BJ (cell line): Measurements from ENCODE around the gene HJURP. TPM values are rescaled to one million over a fixed set of nuclear protein-coding genes. Genes with fewer than 3 reads are reported as not detected.

Source experiments
- CTCF ChIA-PET: fragments of 350-600 bp; formaldehyde crosslinking; extraction: SDS; loops from one replicate; lab custom pipeline; 2021; ENCODE audit warnings: antibody characterized with exemption, inconsistent platforms; lab: Yijun Ruan, JAX
- POLR2A ChIA-PET: fragments of 300-600 bp; sonication (Branson Sonifier 250); formaldehyde crosslinking; extraction: SDS; loops from one replicate; lab custom pipeline; 2021; ENCODE audit warnings: antibody characterized with exemption; lab: Charles Lee
- DNase-seq: peaks from one replicate; pipeline ENCODE4 v3.0.0-alpha.2; 2011; ENCODE audit warnings: low read depth
- H3K27me3 ChIP-seq: 2 replicates; pipeline ENCODE4 v1.6.0; 2011; ENCODE audit warnings: low read length; ENCODE audit not compliant: control insufficient read depth, insufficient read depth
- H3K36me3 ChIP-seq: 2 replicates; pipeline ENCODE4 v1.5.1; 2011; ENCODE audit warnings: low read length; ENCODE audit not compliant: control insufficient read depth, insufficient read depth
- H3K4me3 ChIP-seq: 2 replicates; pipeline ENCODE4 v1.5.1; 2011; ENCODE audit warnings: low read depth, mild to moderate bottlenecking, control low read depth, low read length
- polyA plus RNA-seq: library from polyadenylated mRNA; depleted of rRNA; stranded (reverse); fragments of >200 nt; gene quantifications from 2 replicates; pipeline ENCODE4 v1.2.3, GENCODE V29; 2011
- TF ChIP-seq, protein P1 (sequence below): IDR thresholded peaks from 2 replicates; pipeline ENCODE4 v1.5.1; 2011; ENCODE audit warnings: low read depth, mild to moderate bottlenecking, control low read depth, inconsistent platforms, low read length, moderate library complexity; ENCODE audit not compliant: insufficient read depth

Gene HJURP
- polyA plus RNA-seq, 1 experiment = 46.2 TPM

DNA sequence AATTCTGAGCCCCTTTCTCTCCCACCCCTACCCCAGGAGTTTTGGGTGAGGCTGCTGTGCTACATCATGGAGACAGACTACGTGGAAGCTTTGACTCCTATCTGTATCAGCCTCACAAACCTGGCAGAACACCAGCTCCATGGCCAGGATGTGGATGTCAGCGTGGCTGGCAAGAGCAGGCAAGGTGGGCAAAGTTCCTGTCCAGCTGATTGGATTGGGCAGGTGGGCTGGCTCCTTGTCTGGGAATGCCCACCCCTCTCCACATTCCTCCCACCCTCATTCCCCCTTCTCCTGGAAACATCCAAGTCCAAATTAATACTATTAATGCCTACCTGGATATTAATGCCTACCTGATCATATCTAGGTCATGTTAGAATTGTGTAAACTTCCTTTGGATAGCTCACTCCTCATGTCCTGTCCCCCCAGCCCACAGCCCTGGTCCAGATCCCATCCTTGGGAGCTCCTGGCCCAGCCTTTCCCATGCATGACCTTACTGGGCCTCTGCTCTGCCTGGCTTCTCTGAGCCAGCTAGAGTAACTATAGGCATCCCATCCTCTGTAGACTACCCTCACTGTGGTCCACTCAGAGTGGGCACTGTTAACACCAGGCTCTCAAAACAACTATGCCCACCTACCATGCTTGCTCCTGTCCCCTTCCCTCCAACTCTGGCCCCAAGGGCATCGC lies 52.1 kb downstream of the HJURP start:
- Histone ChIP-seq H3K36me3 (no peaks in the 10 kb centered on the region), H3K4me3 (no peak overlapping the region), H3K27me3 (no peaks in the 10 kb centered on the region)
- ChIA-PET CTCF (no interaction called here), POLR2A (no interaction called here)
- TF ChIP-seq, protein P1, sequence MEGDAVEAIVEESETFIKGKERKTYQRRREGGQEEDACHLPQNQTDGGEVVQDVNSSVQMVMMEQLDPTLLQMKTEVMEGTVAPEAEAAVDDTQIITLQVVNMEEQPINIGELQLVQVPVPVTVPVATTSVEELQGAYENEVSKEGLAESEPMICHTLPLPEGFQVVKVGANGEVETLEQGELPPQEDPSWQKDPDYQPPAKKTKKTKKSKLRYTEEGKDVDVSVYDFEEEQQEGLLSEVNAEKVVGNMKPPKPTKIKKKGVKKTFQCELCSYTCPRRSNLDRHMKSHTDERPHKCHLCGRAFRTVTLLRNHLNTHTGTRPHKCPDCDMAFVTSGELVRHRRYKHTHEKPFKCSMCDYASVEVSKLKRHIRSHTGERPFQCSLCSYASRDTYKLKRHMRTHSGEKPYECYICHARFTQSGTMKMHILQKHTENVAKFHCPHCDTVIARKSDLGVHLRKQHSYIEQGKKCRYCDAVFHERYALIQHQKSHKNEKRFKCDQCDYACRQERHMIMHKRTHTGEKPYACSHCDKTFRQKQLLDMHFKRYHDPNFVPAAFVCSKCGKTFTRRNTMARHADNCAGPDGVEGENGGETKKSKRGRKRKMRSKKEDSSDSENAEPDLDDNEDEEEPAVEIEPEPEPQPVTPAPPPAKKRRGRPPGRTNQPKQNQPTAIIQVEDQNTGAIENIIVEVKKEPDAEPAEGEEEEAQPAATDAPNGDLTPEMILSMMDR = no peak
- no peak for DNase-seq

DNA sequence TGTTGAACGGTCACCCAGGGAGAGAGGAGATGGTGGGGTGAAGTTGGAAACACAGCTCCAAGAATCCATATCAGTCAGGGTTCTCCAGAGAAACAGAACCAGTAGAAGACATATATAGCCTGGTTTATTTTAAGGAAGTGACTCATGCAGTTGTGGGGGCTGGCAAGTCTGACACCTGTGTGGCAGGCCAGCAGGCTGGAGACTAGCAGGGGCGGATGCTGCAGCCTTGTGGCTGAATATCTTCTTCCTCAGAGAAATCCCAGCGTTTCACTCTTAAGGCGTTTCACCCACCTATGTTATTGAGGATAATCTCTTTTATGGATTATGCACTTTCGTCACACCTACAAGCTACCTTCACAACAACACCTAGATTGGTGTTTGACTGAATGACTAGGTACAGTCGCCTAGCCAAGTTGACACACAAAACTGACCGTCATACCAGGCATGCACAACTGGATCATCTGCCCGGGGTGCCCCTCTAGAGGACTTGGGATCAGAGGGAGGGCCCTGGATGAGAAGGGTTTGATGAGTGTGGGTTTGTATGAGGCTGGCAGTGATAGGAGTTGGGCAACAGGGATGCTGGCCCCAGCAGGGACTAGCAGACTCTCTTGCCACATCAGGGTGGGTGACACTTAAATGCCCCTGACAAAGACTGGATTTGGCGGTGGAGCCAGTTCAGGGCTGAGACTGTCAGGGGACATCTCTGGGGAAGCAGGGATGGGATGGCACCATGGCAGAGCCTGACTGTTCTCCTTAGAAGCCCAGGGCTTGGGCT lies 52.8 kb downstream of the HJURP start:
- no peak overlapping the region for H3K4me3 ChIP-seq
- no peaks in the 10 kb centered on the region for H3K27me3 ChIP-seq
- no peaks in the 10 kb centered on the region for H3K36me3 ChIP-seq
- ChIA-PET CTCF (no interaction called here), POLR2A (no interaction called here)
- TF ChIP-seq, protein P1 = no peak
- no peak for DNase-seq

DNA sequence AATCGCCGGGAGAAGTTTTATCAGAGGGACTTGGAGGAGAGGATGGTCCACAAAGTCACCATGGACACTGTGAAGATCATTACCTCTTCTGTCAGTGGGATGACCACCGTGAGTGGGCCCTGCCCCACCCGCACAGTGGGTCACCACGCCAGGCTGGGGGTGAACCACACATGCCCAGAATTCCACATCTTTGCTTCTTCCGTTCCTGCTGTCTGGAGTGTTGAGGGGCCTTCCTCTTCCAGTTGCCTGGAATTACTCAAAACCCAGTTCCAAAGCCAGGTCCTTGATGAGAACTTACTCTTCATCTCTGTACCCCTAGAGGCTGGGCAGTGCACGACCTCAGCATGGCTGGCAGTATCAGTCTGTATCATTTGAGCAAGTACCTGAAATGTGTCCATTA lies 54.1 kb downstream of the HJURP start:
- ChIA-PET CTCF (no interaction called here), POLR2A (no interaction called here)
- TF ChIP-seq, protein P1 = no peak
- no peaks in the 10 kb centered on the region for H3K36me3 ChIP-seq
- DNase-seq = no peak
- H3K4me3 ChIP-seq = no peak overlapping the region
- H3K27me3 ChIP-seq = no peaks in the 10 kb centered on the region

DNA sequence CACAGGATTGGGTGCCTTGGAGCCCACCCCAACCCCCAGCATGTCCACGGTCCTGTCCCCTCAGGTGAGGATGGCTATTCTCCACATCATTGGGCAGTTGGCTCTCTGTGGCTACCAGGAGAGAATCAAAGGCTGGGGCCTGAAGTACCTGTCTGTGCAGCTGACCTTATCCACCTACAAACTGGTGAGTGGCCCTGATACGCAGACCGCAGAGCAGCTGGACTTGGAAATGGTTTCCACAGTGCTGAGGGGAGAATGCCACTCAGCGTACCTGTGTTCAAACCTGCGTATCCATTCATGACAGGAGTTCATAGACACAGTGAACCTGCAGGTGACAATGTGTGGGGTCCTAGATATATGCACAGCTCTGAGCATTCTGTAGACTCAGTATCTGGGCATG lies 54.6 kb downstream of the HJURP start:
- ChIA-PET POLR2A (no interaction called here), CTCF (interaction anchor here (1.1 kb wide), 1 partner anchor 13 kb away, joined by 4 read pairs; no protein-coding TSS in a partner anchor)
- no peaks in the 10 kb centered on the region for H3K27me3 ChIP-seq
- DNase-seq = no peak
- TF ChIP-seq, protein P1 = no peak
- H3K36me3 ChIP-seq = no peaks in the 10 kb centered on the region
- no peak overlapping the region for H3K4me3 ChIP-seq

DNA sequence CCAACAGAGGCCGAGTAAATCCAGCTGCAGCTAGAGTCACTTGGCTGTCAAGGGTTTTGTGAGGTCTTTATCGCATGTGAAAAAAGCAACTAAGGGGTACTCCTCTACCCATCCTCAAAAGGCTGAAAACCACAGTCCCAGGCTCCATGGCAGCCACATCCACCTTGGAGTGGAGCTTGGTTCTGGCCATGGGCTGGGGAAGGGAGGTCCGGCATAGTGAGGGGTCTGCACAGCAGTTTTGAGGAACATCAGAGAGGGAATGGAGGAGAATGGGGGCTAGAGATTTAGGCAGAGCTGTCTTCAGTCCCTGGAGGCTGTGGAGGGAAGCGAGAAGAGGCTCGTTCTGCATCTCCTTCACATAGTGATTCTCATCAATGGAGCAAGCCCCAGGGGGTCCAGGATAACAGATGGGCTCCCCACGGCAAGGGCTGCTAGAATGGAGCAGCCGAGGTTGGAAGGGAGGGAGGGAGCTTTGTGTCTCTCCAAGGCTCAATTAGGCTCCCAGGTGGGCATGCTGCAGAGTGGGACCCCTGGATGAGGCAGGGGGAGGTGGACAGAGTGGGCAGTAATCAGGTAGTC lies 55.2 kb downstream of the HJURP start:
- ChIA-PET CTCF (interaction anchor here (1.1 kb wide), 1 partner anchor 13 kb away, joined by 4 read pairs; no protein-coding TSS in a partner anchor), POLR2A (no interaction called here)
- TF ChIP-seq, protein P1 = no peak
- H3K36me3 ChIP-seq = no peaks in the 10 kb centered on the region
- H3K4me3 ChIP-seq = no peak overlapping the region
- DNase-seq = no peak
- no peaks in the 10 kb centered on the region for H3K27me3 ChIP-seq
